ENCODE results near the gene RABL6.

RABL6 gene

DNA sequence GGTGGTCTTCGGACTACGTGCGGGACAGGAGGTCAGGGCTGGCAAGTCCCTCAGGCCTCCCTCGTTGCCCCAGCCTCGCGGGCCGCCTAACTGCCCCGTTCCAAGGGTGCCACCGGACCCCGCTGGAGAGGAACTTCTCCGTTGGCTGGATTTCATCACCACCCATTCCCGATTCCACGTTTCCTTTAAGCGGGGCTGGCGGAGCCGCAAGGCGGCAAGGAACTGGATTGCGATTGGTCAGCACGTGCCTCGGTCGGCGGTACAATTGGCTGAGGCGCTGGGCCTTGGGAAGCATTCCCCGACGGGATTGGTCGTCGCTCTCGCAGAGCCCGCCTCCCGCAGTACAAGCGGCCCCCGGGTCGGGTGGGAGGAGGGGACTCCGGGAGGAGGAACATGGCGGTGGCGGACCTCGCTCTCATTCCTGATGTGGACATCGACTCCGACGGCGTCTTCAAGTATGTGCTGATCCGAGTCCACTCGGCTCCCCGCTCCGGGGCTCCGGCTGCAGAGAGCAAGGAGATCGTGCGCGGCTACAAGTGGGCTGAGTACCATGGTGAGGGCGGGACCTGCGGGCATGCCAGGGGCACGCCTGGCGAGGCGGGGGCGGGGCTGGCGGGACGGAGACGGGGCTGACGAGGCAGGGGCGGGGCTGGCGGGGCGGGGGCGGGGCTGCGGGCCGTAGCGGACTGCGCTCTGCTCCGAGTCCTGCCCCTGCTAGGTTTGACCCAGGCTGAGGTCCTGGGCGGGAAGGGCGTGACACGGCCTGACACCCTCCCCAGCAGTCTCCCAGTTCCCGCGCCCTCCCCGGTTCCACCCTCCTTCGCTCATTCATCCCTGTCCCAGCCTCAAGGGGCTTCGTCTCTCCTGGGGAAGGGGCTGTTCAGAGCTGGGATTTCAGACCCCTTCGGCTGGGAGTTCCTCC is 41.6 kb downstream of the RABL6 start, which contains the start of gene PHPT1:
TSS of gene PHPT1 (plus strand) at position 372 of the 922 bp plus-strand sequence. CDS start at position 394, 22 bp downstream.
- H3K4me3 ChIP-seq (ENCODE audit: low read length): peak within 1 kb of the TSS; percentile 99
- TF ChIP-seq, protein P1, sequence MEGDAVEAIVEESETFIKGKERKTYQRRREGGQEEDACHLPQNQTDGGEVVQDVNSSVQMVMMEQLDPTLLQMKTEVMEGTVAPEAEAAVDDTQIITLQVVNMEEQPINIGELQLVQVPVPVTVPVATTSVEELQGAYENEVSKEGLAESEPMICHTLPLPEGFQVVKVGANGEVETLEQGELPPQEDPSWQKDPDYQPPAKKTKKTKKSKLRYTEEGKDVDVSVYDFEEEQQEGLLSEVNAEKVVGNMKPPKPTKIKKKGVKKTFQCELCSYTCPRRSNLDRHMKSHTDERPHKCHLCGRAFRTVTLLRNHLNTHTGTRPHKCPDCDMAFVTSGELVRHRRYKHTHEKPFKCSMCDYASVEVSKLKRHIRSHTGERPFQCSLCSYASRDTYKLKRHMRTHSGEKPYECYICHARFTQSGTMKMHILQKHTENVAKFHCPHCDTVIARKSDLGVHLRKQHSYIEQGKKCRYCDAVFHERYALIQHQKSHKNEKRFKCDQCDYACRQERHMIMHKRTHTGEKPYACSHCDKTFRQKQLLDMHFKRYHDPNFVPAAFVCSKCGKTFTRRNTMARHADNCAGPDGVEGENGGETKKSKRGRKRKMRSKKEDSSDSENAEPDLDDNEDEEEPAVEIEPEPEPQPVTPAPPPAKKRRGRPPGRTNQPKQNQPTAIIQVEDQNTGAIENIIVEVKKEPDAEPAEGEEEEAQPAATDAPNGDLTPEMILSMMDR (conservative IDR thresholded peaks at IDR 0.05; ENCODE audit: low read length): no peak
- DNase-seq (ENCODE audit: low read depth): peak; percentile 99

- TF ChIP-seq, protein P1 (conservative IDR thresholded peaks at IDR 0.05; ENCODE audit: low read length): no peak
- H3K4me3 ChIP-seq (ENCODE audit: low read length): peak overlapping the region; percentile 99
- no peak for DNase-seq (ENCODE audit: low read depth)
Measured at GRCh38 chr9:136849960-136850865, 42.5 kb downstream of the RABL6 start.

DNA sequence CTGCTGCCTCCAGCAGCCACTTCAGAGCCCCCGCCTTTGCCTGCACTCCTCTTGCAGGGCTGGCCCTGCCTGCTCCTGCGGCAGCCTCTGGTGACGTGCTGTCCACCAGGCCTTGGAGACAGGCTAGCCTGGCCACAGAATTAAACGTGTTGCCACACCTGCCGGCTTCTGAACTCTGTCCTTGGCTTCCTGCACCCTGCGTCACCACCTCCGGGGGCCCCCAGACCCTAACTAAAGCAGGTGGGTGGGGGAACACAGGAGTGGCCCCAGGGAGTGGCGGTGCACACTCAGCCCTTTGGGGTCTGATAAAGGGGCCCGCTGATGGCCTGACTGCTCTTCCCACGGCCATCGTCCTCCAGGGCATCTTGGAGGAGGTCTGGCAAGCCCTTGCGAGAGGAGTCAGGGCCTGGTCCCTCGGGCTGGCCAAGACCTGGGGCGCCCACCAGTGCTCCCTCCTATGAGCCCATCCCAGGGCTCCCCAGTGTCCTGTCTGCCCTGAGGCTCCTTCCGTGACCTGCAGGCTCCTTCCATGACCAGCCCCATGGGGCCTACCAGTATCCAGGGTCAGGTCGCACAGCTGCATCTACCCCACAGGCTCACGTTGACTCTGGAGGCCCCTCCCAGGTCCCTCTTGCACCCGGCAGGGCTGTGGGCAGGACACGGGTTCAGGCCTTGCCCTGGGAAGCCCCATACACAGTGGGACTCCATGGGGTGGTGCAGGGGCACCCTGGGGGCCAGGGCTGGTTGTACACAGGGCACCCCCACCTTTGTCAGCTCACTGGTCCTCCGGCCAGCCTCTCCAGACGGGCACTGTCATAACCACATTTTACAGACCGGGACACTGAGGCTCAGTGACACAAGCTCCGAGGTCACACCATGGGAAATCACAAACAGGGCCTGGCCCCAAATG is 43.4 kb downstream of the RABL6 start:
- no peak for DNase-seq (ENCODE audit: low read depth)
- H3K4me3 ChIP-seq (ENCODE audit: low read length): no peak overlapping the region
- TF ChIP-seq, protein P1 (conservative IDR thresholded peaks at IDR 0.05; ENCODE audit: low read length): no peak

- TF ChIP-seq, protein P1 (conservative IDR thresholded peaks at IDR 0.05; ENCODE audit: low read length): no peak
- no peak for DNase-seq (ENCODE audit: low read depth)
- no peak within 1 kb of the TSS for H3K4me3 ChIP-seq (ENCODE audit: low read length)
Measured at GRCh38 chr9:136851941-136852663, 44.4 kb downstream of the RABL6 start, which contains the start of gene MAMDC4. MAMDC4 (plus strand) TSS chr9:136852346; CDS start chr9:136852417, 71 bp downstream.

GRCh38 chr9:136852664-136853595 is 45.2 kb downstream of the RABL6 start:
- no peak for DNase-seq (ENCODE audit: low read depth)
- TF ChIP-seq, protein P1 (conservative IDR thresholded peaks at IDR 0.05; ENCODE audit: low read length): no peak
- no peak overlapping the region for H3K4me3 ChIP-seq (ENCODE audit: low read length)

Data from AG10803 (cell line).